ENCODE results near the gene CLNS1A. TPM values are rescaled to one million over a fixed set of nuclear protein-coding genes. Genes with fewer than 3 reads are reported as not detected.

Gene CLNS1A
- total RNA-seq, 1 donor from 2014 or later = 142 TPM

DNA sequence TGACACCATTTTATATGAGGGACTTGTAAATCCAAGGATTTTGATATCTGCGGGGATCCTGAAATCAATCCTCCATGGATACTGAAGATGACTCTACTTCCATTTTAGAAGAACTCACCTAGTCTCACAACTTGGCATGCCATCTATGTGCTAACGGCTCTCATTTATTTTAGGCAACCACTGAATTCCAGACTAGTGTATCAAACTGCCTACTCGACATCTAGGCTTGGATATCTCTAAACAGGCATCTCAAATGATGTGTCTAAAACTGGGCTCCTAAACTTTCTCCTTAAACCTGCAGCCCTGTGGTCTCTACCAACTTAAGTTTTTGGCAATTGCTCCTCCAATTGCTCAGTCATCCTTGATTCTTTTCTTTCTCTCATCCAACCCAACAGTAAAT, 31.2 kb upstream of the CLNS1A start:
- no peaks in the 10 kb centered on the region for H3K9me3 Mint-ChIP-seq (ENCODE audit: low read depth)
- TF ChIP-seq, protein P1, sequence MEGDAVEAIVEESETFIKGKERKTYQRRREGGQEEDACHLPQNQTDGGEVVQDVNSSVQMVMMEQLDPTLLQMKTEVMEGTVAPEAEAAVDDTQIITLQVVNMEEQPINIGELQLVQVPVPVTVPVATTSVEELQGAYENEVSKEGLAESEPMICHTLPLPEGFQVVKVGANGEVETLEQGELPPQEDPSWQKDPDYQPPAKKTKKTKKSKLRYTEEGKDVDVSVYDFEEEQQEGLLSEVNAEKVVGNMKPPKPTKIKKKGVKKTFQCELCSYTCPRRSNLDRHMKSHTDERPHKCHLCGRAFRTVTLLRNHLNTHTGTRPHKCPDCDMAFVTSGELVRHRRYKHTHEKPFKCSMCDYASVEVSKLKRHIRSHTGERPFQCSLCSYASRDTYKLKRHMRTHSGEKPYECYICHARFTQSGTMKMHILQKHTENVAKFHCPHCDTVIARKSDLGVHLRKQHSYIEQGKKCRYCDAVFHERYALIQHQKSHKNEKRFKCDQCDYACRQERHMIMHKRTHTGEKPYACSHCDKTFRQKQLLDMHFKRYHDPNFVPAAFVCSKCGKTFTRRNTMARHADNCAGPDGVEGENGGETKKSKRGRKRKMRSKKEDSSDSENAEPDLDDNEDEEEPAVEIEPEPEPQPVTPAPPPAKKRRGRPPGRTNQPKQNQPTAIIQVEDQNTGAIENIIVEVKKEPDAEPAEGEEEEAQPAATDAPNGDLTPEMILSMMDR (IDR thresholded peaks at IDR 0.05; ENCODE audit: unreplicated experiment) = no peak
- H3K4me1 Mint-ChIP-seq (ENCODE audit: low read depth) = peaks cover 3% of the 10 kb centered on the region
- H3K27me3 Mint-ChIP-seq = no peaks in the 10 kb centered on the region
- no peak for DNase-seq (ENCODE audit: low spot score, unreplicated experiment)
- peaks cover 38% of the 10 kb centered on the region for H3K36me3 Mint-ChIP-seq (ENCODE audit: insufficient read depth)
- no peak overlapping the region for H3K27ac Mint-ChIP-seq
- H3K4me3 Mint-ChIP-seq (ENCODE audit: low read depth) = no peak overlapping the region

DNA sequence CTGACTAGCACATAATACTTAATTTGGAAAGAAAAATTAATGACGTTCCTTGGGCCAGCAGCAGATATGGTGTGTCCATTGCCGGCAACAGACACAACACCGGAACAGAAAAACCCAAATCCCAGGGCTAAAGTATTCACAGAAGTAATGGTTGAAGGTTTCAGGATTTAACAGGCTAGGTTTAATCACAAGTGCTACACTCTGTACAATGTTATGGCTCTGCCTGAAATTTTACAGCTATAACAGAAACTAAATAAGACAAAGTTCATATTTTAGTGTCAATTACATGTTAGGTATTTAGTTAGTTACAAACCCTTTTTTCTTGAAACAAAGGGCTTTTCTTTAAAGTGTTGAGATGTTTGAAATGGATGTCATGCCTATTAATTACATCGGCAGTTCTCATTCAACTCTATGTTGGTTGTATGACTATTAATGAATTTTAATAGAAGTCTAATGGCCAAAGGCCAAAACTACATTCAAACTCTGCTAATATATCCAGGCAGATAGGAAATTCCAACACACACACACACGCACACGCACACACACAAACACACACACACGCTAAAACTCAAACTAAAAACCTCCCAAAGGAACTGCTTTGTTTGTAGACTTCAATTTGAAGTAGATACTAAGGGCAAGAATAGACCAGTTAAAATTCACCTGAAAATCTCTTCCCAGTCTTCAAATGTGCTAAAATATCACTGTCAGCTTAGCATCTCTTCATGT, 27.8 kb upstream of the CLNS1A start:
- Mint-ChIP-seq H3K27me3 (no peaks in the 10 kb centered on the region), H3K9me3 (ENCODE audit: low read depth) (no peaks in the 10 kb centered on the region), H3K36me3 (ENCODE audit: insufficient read depth) (peaks cover 19% of the 10 kb centered on the region), H3K4me3 (ENCODE audit: low read depth) (no peak overlapping the region), H3K27ac (no peak overlapping the region), H3K4me1 (ENCODE audit: low read depth) (peaks cover 3% of the 10 kb centered on the region)
- DNase-seq (ENCODE audit: low spot score, unreplicated experiment) = no peak
- TF ChIP-seq, protein P1 (IDR thresholded peaks at IDR 0.05; ENCODE audit: unreplicated experiment) = no peak

GRCh38 chr11:77661670-77662069, 24.1 kb upstream of the CLNS1A start:
- TF ChIP-seq, protein P1 (IDR thresholded peaks at IDR 0.05; ENCODE audit: unreplicated experiment) = no peak
- no peak for DNase-seq (ENCODE audit: low spot score, unreplicated experiment)
- no peaks in the 10 kb centered on the region for H3K4me1 Mint-ChIP-seq (ENCODE audit: low read depth)
- no peaks in the 10 kb centered on the region for H3K9me3 Mint-ChIP-seq (ENCODE audit: low read depth)
- H3K36me3 Mint-ChIP-seq (ENCODE audit: insufficient read depth) = peaks cover 2% of the 10 kb centered on the region
- no peak overlapping the region for H3K4me3 Mint-ChIP-seq (ENCODE audit: low read depth)
- H3K27me3 Mint-ChIP-seq = no peaks in the 10 kb centered on the region
- no peak overlapping the region for H3K27ac Mint-ChIP-seq

DNA sequence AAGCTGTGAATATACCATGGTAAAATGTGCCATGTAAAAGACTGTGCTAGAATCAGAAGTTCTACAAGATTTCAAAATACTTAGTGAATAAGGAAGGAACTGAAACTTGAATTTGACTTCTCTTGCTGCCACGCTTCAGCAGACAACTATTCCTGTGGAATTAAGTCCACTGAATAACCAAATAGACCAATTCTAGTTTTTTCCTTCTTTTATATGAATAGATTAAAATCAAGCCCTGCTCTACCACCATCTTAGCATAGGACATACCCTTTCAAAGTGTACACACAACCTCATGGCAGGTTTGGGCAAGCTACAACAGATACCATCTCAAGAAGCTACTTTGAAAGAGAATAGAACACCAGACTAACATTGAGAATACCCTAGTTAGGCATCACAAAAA, 23.4 kb upstream of the CLNS1A start:
- no peak for DNase-seq (ENCODE audit: low spot score, unreplicated experiment)
- no peak overlapping the region for H3K4me3 Mint-ChIP-seq (ENCODE audit: low read depth)
- H3K4me1 Mint-ChIP-seq (ENCODE audit: low read depth) = no peaks in the 10 kb centered on the region
- no peaks in the 10 kb centered on the region for H3K9me3 Mint-ChIP-seq (ENCODE audit: low read depth)
- H3K27ac Mint-ChIP-seq = no peak overlapping the region
- TF ChIP-seq, protein P1 (IDR thresholded peaks at IDR 0.05; ENCODE audit: unreplicated experiment) = no peak
- H3K36me3 Mint-ChIP-seq (ENCODE audit: insufficient read depth) = peaks cover 2% of the 10 kb centered on the region
- H3K27me3 Mint-ChIP-seq = no peaks in the 10 kb centered on the region

GRCh38 chr11:77658213-77659013, 20.8 kb upstream of the CLNS1A start:
- no peaks in the 10 kb centered on the region for H3K36me3 Mint-ChIP-seq (ENCODE audit: insufficient read depth)
- H3K4me1 Mint-ChIP-seq (ENCODE audit: low read depth) = no peaks in the 10 kb centered on the region
- no peaks in the 10 kb centered on the region for H3K27me3 Mint-ChIP-seq
- no peak for DNase-seq (ENCODE audit: low spot score, unreplicated experiment)
- TF ChIP-seq, protein P1 (IDR thresholded peaks at IDR 0.05; ENCODE audit: unreplicated experiment) = no peak
- no peaks in the 10 kb centered on the region for H3K9me3 Mint-ChIP-seq (ENCODE audit: low read depth)
- H3K27ac Mint-ChIP-seq = no peak overlapping the region
- H3K4me3 Mint-ChIP-seq (ENCODE audit: low read depth) = no peak overlapping the region

Data from progenitor cell of endocrine pancreas (in vitro differentiated cells).